ENCODE data around the gene ABHD12. TPM values are rescaled to one million over a fixed set of nuclear protein-coding genes. Genes with fewer than 3 reads are reported as not detected.

ABHD12 gene
- total RNA-seq, 3 donors from 2014 or later (not counting 1 experiment from before 2014, with no cell fraction given) = 28.5 to 34.6 (median 34.5) TPM

- WGBS (ENCODE audit: insufficient coverage) = 94% methylated on average over 13 of the region's 13 CpGs
- Mint-ChIP-seq H3K9me3 (no peaks in the 10 kb centered on the region), H3K4me3 (no peak overlapping the region), H3K27me3 (ENCODE audit: low read depth in 2 of 2) (no peaks in the 10 kb centered on the region), H3K36me3 (no peaks in the 10 kb centered on the region), H3K27ac (peak overlapping the region; percentile 93 to 97), H3K4me1 (peaks cover 34 to 42% of the 10 kb centered on the region in 2 donors)
- H3K27ac ChIP-seq (ENCODE audit: low read length) = peak overlapping the region; percentile 81
- intact Hi-C loops (cut with micrococcal nuclease) = no loop called here
- peaks cover 64% of the 10 kb centered on the region for H3K4me1 ChIP-seq (ENCODE audit: control insufficient read depth, insufficient read depth, low read length)
- DNase-seq (peak in 1 of 2 donors; percentile 12), ATAC-seq (no peak)
- no peak for TF ChIP-seq CTCF (IDR thresholded peaks at IDR 0.05)
- no peaks in the 10 kb centered on the region for H3K36me3 ChIP-seq (ENCODE audit: control insufficient read depth, insufficient read depth, low read length)
- H3K4me3 ChIP-seq (ENCODE audit: low read length) = no peak overlapping the region
- H3K27me3 ChIP-seq (ENCODE audit: control insufficient read depth, insufficient read depth, low read length) = no peaks in the 10 kb centered on the region
- no peaks in the 10 kb centered on the region for H3K9me3 ChIP-seq (ENCODE audit: control insufficient read depth, insufficient read depth, low read length)
These were observed 70.4 kb downstream of the ABHD12 start for GRCh38 chr20:25320035-25320800.

- H3K36me3 Mint-ChIP-seq = no peaks in the 10 kb centered on the region
- peak overlapping the region; percentile 93 to 97 for H3K27ac Mint-ChIP-seq
- Histone ChIP-seq H3K36me3 (ENCODE audit: control insufficient read depth, insufficient read depth, low read length) (no peaks in the 10 kb centered on the region), H3K27me3 (ENCODE audit: control insufficient read depth, insufficient read depth, low read length) (no peaks in the 10 kb centered on the region), H3K4me3 (ENCODE audit: low read length) (no peak overlapping the region), H3K27ac (ENCODE audit: low read length) (peak overlapping the region; percentile 48), H3K9me3 (ENCODE audit: control insufficient read depth, insufficient read depth, low read length) (no peaks in the 10 kb centered on the region), H3K4me1 (ENCODE audit: control insufficient read depth, insufficient read depth, low read length) (peaks cover 72% of the 10 kb centered on the region)
- peaks cover 34 to 42% of the 10 kb centered on the region in 2 donors for H3K4me1 Mint-ChIP-seq
- no peak for ATAC-seq
- H3K27me3 Mint-ChIP-seq (ENCODE audit: low read depth in 2 of 2) = no peaks in the 10 kb centered on the region
- TF ChIP-seq CTCF (IDR thresholded peaks at IDR 0.05) = no peak
- no peak overlapping the region for H3K4me3 Mint-ChIP-seq
- intact Hi-C loops (cut with micrococcal nuclease) = no loop called here
- 95% methylated on average over 11 of the region's 11 CpGs for WGBS (ENCODE audit: insufficient coverage)
- DNase-seq = peak in 1 of 2 donors; percentile 13
- no peaks in the 10 kb centered on the region for H3K9me3 Mint-ChIP-seq
These were observed 71.2 kb downstream of the ABHD12 start for GRCh38 chr20:25319241-25320034.

GRCh38 chr20:25318471-25319240, 72.0 kb downstream of the ABHD12 start:
- no peak for TF ChIP-seq CTCF (IDR thresholded peaks at IDR 0.05)
- DNase-seq (peak; percentile 14 to 29), ATAC-seq (no peak)
- H3K36me3 ChIP-seq (ENCODE audit: control insufficient read depth, insufficient read depth, low read length) = no peaks in the 10 kb centered on the region
- Mint-ChIP-seq H3K27ac (no peak overlapping the region), H3K4me1 (peaks cover 32 to 41% of the 10 kb centered on the region in 2 donors), H3K4me3 (no peak overlapping the region), H3K36me3 (no peaks in the 10 kb centered on the region), H3K27me3 (ENCODE audit: low read depth in 2 of 2) (no peaks in the 10 kb centered on the region), H3K9me3 (no peaks in the 10 kb centered on the region)
- H3K27ac ChIP-seq (ENCODE audit: low read length) = peak overlapping the region; percentile 48
- no peaks in the 10 kb centered on the region for H3K27me3 ChIP-seq (ENCODE audit: control insufficient read depth, insufficient read depth, low read length)
- WGBS (ENCODE audit: insufficient coverage) = 82% methylated on average over 15 of the region's 16 CpGs
- peaks cover 74% of the 10 kb centered on the region for H3K4me1 ChIP-seq (ENCODE audit: control insufficient read depth, insufficient read depth, low read length)
- intact Hi-C loops (cut with micrococcal nuclease) = no loop called here
- no peak overlapping the region for H3K4me3 ChIP-seq (ENCODE audit: low read length)
- H3K9me3 ChIP-seq (ENCODE audit: control insufficient read depth, insufficient read depth, low read length) = no peaks in the 10 kb centered on the region

All from natural killer cell (primary cell).